Measurements from ENCODE around the gene SLC6A13. TPM values are rescaled to one million over a fixed set of nuclear protein-coding genes. Genes with fewer than 3 reads are reported as not detected.

SLC6A13 gene
- total and polyA plus RNA-seq, 2 of the 8 experiments (the other 6 are each of a cell fraction or from before 2014, with no cell fraction given), result 0.03 TPM; not detected in 1

GRCh38 chr12:180445-180844 lies 82.2 kb downstream of the SLC6A13 start:
- no peak overlapping the region for H3K18ac ChIP-seq (ENCODE audit: extremely low read depth, low read length)
- no peaks in the 10 kb centered on the region for H3K79me2 ChIP-seq (ENCODE audit: control insufficient read depth in 1 of 2, insufficient read depth in 2 of 2, low read length in 2 of 2)
- ChIA-PET CTCF (ENCODE audit: partially characterized antibody) (interaction anchor here (1.7 to 5.8 kb wide), 4 partner anchors 10 to 40 kb away, joined by 8 to 60 read pairs (median 28); no protein-coding TSS in a partner anchor), POLR2A (ENCODE audit: partially characterized antibody) (no interaction called here)
- no peak overlapping the region for H2BK120ac ChIP-seq (replicated peaks; ENCODE audit: low read depth, low read length)
- DNase-seq (ENCODE audit: low read depth in 1 of 2, low spot score in 2 of 2) (no peak), FAIRE-seq (no peak)
- no peak overlapping the region for H3K4ac ChIP-seq (replicated peaks; ENCODE audit: insufficient read length, low read depth, low read length)
- no peaks in the 10 kb centered on the region; a peak in 1 of 7 replicates for H3K27me3 ChIP-seq (replicated peaks in 1 of 4; ENCODE audit: control insufficient read depth in 3 of 4, extremely low read depth in 1 of 4, insufficient read depth in 3 of 4, low read length in 3 of 4)
- no peak overlapping the region for H4K8ac ChIP-seq (ENCODE audit: extremely low read depth, insufficient read depth, low read length)
- no peaks in the 10 kb centered on the region for H3K79me1 ChIP-seq (ENCODE audit: low read depth, low read length)
- WGBS, 2 experiments (ENCODE audit: extremely low coverage in 1 of 2, insufficient coverage in 1 of 2, insufficient read length in 1 of 2, insufficient replicate concordance in 2 of 2, low coverage in 1 of 2, low lambda C conversion rate in 2 of 2, missing lambda C conversion rate in 1 of 2), result 82% methylated on average over 8 of the region's 8 CpGs; no CpG with 5 or more reads in 1 of the 2 experiments
- TF ChIP-seq KDM1A (IDR thresholded peaks at IDR 0.05; ENCODE audit: borderline replicate concordance, low read length) (no peak), SAP30 (IDR thresholded peaks at IDR 0.05; ENCODE audit: insufficient read depth, insufficient replicate concordance, low read length) (no peak), JUN (IDR thresholded peaks at IDR 0.05; ENCODE audit: low read depth, low read length) (no peak), ZNF274 (IDR thresholded peaks at IDR 0.05; ENCODE audit: borderline replicate concordance, extremely low read depth, low read length) (no peak), TAF1 (IDR thresholded peaks at IDR 0.05; ENCODE audit: low read depth, low read length) (no peak), E2F6 (IDR thresholded peaks at IDR 0.05) (no peak)
- H2AFZ ChIP-seq (ENCODE audit: low read length), result no peak overlapping the region
- no peak overlapping the region for H3K9ac ChIP-seq (replicated peaks in 1 of 4; ENCODE audit: extremely low read depth in 1 of 4, low read depth in 3 of 4, low read length in 3 of 4)
- H3K27ac ChIP-seq (ENCODE audit: low read depth, low read length), result no peak overlapping the region
- H3K4me3 ChIP-seq (ENCODE audit: extremely low read depth in 1 of 4, insufficient read depth in 2 of 4, low read depth in 3 of 4, low read length in 4 of 4), result no peak overlapping the region
- no peak overlapping the region for H2BK12ac ChIP-seq (ENCODE audit: low read depth, low read length)
- no peak overlapping the region for H2BK15ac ChIP-seq (ENCODE audit: low read length)
- no peak overlapping the region for H2AK5ac ChIP-seq (ENCODE audit: low read depth, low read length)
- H3K4me1 ChIP-seq (replicated peaks in 1 of 4; ENCODE audit: control insufficient read depth in 3 of 4, insufficient read depth in 4 of 4, low read length in 3 of 4), result peaks cover 0 to 12% (median 7%) of the 10 kb centered on the region in 4 experiments; a peak in 6 of 7 replicates
- H3K36me3 ChIP-seq (ENCODE audit: control insufficient read depth in 2 of 4, insufficient read depth in 4 of 4, low read length in 3 of 4), result no peaks in the 10 kb centered on the region
- no peak overlapping the region for H2BK5ac ChIP-seq (ENCODE audit: low read depth, low read length)
- no peak overlapping the region for H3K23ac ChIP-seq (ENCODE audit: insufficient read length)
- H3K14ac ChIP-seq (ENCODE audit: insufficient read length), result peak overlapping the region; percentile 34
- no peak overlapping the region for H4K5ac ChIP-seq (ENCODE audit: insufficient read length, low read depth, low read length)
- no peak overlapping the region for H2BK20ac ChIP-seq (ENCODE audit: low read length)
- no peak overlapping the region for H3K4me2 ChIP-seq (ENCODE audit: insufficient read depth in 1 of 2, low read depth in 2 of 2, low read length in 2 of 2)
- H3K23me2 ChIP-seq (ENCODE audit: low read depth, low read length), result no peaks in the 10 kb centered on the region
- H3K9me3 ChIP-seq (ENCODE audit: insufficient read depth in 2 of 2, low read depth in 1 of 2, low read length in 1 of 2), result no peaks in the 10 kb centered on the region
- H4K91ac ChIP-seq (replicated peaks; ENCODE audit: insufficient read length, low read length), result no peak overlapping the region
- no peaks in the 10 kb centered on the region for H4K20me1 ChIP-seq (replicated peaks in 1 of 2; ENCODE audit: control insufficient read depth in 1 of 2, insufficient read depth in 2 of 2, low read length in 2 of 2)
- no peak overlapping the region for H3K56ac ChIP-seq (replicated peaks; ENCODE audit: insufficient read length, low read depth, low read length)
